Skeletal muscle tissue (tissue), 4 donors: Measurements from ENCODE around the gene SAMHD1. TPM values are rescaled to one million over a fixed set of nuclear protein-coding genes. Genes with fewer than 3 reads are reported as not detected.

Experiments used
- H3K27ac ChIP-seq: one replicate; pipeline ENCODE4 v1.7.0; 2013; ENCODE audit warnings: mild to moderate bottlenecking, low read depth, low read length, inconsistent platforms
- H3K27me3 ChIP-seq, 3 donors: one replicate each; pipeline ENCODE4 v1.7.0; 2013; ENCODE audit warnings: low read length in 3 of 3; ENCODE audit not compliant: control insufficient read depth in 3 of 3, insufficient read depth in 3 of 3
- H3K36me3 ChIP-seq, 3 donors: one replicate each; pipeline ENCODE4 v1.7.0; 2013; ENCODE audit warnings: low read length in 3 of 3; ENCODE audit not compliant: control insufficient read depth in 3 of 3, insufficient read depth in 3 of 3
- H3K4me1 ChIP-seq, 3 donors: one replicate each; pipeline ENCODE4 v1.7.0; 2013; ENCODE audit warnings: low read length in 3 of 3, mild to moderate bottlenecking in 3 of 3; ENCODE audit not compliant: control insufficient read depth in 3 of 3, insufficient read depth in 3 of 3
- H3K4me3 ChIP-seq, 3 donors: one replicate each; pipeline ENCODE4 v1.7.0; 2013; ENCODE audit warnings: low read length in 3 of 3
- H3K9ac ChIP-seq, 3 donors: one replicate each; pipeline ENCODE4 v1.7.0; 2013; ENCODE audit warnings: low read length in 3 of 3, mild to moderate bottlenecking in 3 of 3, moderate library complexity in 2 of 3, low read depth in 1 of 3
- H3K9me3 ChIP-seq, 3 donors: one replicate each; pipeline ENCODE4 v1.7.0; 2013; ENCODE audit warnings: low read length in 3 of 3; ENCODE audit not compliant: control insufficient read depth in 3 of 3
- total RNA-seq: library from RNA; depleted of rRNA; stranded (reverse); fragments of >200 nt; gene quantifications from one replicate; pipeline ENCODE4 v1.2.3, GENCODE V29; 2014
- donor health status: Osteomylitis.

SAMHD1 gene
- total RNA-seq, 1 donor from 2014 or later = 45.9 TPM

GRCh38 chr20:36891211-36891610 lies 60.3 kb downstream of the SAMHD1 start:
- H3K27me3 ChIP-seq = no peaks in the 10 kb centered on the region
- H3K27ac ChIP-seq = no peak overlapping the region
- no peak overlapping the region for H3K9ac ChIP-seq
- peaks cover 31 to 36% (median 32%) of the 10 kb centered on the region in 3 donors for H3K36me3 ChIP-seq
- no peaks in the 10 kb centered on the region for H3K9me3 ChIP-seq
- H3K4me3 ChIP-seq = no peak overlapping the region
- H3K4me1 ChIP-seq = peaks cover 9 to 12% (median 10%) of the 10 kb centered on the region in 3 donors

- Histone ChIP-seq H3K27ac (no peak overlapping the region), H3K4me3 (no peak overlapping the region), H3K4me1 (peaks cover 9 to 12% (median 10%) of the 10 kb centered on the region in 3 donors), H3K27me3 (no peaks in the 10 kb centered on the region), H3K9ac (no peak overlapping the region), H3K9me3 (no peaks in the 10 kb centered on the region), H3K36me3 (peaks cover 28 to 35% (median 31%) of the 10 kb centered on the region in 3 donors)
Measured at GRCh38 chr20:36890586-36890985, 60.9 kb downstream of the SAMHD1 start.

GRCh38 chr20:36888880-36889516 lies 62.5 kb downstream of the SAMHD1 start:
- no peaks in the 10 kb centered on the region for H3K9me3 ChIP-seq
- no peaks in the 10 kb centered on the region for H3K27me3 ChIP-seq
- peaks cover 23 to 31% (median 24%) of the 10 kb centered on the region in 3 donors for H3K36me3 ChIP-seq
- H3K4me3 ChIP-seq = no peak overlapping the region
- H3K9ac ChIP-seq = no peak overlapping the region
- H3K27ac ChIP-seq = no peak overlapping the region
- H3K4me1 ChIP-seq = peaks cover 9 to 12% (median 10%) of the 10 kb centered on the region in 3 donors

GRCh38 chr20:36887752-36888090 lies 63.8 kb downstream of the SAMHD1 start:
- Histone ChIP-seq H3K27ac (no peak overlapping the region), H3K27me3 (no peaks in the 10 kb centered on the region), H3K4me1 (peaks cover 9 to 12% (median 10%) of the 10 kb centered on the region in 3 donors), H3K9ac (peak overlapping the region in 1 of 3 donors; percentile 58), H3K36me3 (peaks cover 12 to 20% (median 13%) of the 10 kb centered on the region in 3 donors), H3K4me3 (no peak overlapping the region), H3K9me3 (no peaks in the 10 kb centered on the region)

GRCh38 chr20:36886859-36887751 lies 64.4 kb downstream of the SAMHD1 start:
- H3K9me3 ChIP-seq = no peaks in the 10 kb centered on the region
- H3K27me3 ChIP-seq = no peaks in the 10 kb centered on the region
- peaks cover 12 to 14% (median 13%) of the 10 kb centered on the region in 3 donors for H3K36me3 ChIP-seq
- peak overlapping the region in 1 of 3 donors; percentile 58 for H3K9ac ChIP-seq
- no peak overlapping the region for H3K27ac ChIP-seq
- peak overlapping the region in 2 of 3 donors; percentile 17 to 41 for H3K4me3 ChIP-seq
- peaks cover 9 to 12% (median 10%) of the 10 kb centered on the region in 3 donors for H3K4me1 ChIP-seq

GRCh38 chr20:36885356-36885755 lies 66.2 kb downstream of the SAMHD1 start:
- Histone ChIP-seq H3K4me1 (peaks cover 9 to 12% (median 10%) of the 10 kb centered on the region in 3 donors), H3K9me3 (no peaks in the 10 kb centered on the region), H3K27me3 (no peaks in the 10 kb centered on the region), H3K27ac (no peak overlapping the region), H3K36me3 (peaks cover 2 to 4% (median 4%) of the 10 kb centered on the region in 3 donors), H3K4me3 (no peak overlapping the region), H3K9ac (no peak overlapping the region)

- Histone ChIP-seq H3K36me3 (no peaks in the 10 kb centered on the region), H3K9ac (no peak overlapping the region), H3K27ac (no peak overlapping the region)
Measured at GRCh38 chr20:36883977-36884535, 67.5 kb downstream of the SAMHD1 start.

GRCh38 chr20:36881888-36882287 lies 69.6 kb downstream of the SAMHD1 start:
- Histone ChIP-seq H3K27ac (no peak overlapping the region), H3K36me3 (no peaks in the 10 kb centered on the region), H3K9me3 (no peaks in the 10 kb centered on the region), H3K27me3 (peaks cover 0 to 5% (median 0%) of the 10 kb centered on the region in 3 donors), H3K4me1 (peaks cover 1 to 2% (median 2%) of the 10 kb centered on the region in 3 donors), H3K4me3 (no peak overlapping the region), H3K9ac (no peak overlapping the region)

More at GRCh38 chr20:36883977-36884535, 67.5 kb downstream of the SAMHD1 start:
- Histone ChIP-seq H3K27me3 (no peaks in the 10 kb centered on the region), H3K9me3 (no peaks in the 10 kb centered on the region), H3K4me1 (peaks cover 9 to 12% (median 10%) of the 10 kb centered on the region in 3 donors), H3K4me3 (no peak overlapping the region)

- no peaks in the 10 kb centered on the region for H3K9me3 ChIP-seq
- H3K9ac ChIP-seq = no peak overlapping the region
- H3K27ac ChIP-seq = no peak overlapping the region
- H3K36me3 ChIP-seq = no peaks in the 10 kb centered on the region
- no peaks in the 10 kb centered on the region for H3K4me1 ChIP-seq
- no peak overlapping the region for H3K4me3 ChIP-seq
- peaks cover 0 to 5% (median 0%) of the 10 kb centered on the region in 3 donors for H3K27me3 ChIP-seq
Measured at GRCh38 chr20:36881331-36881730, 70.2 kb downstream of the SAMHD1 start.
